Activated naive CD4-positive, alpha-beta T cell treated with anti-CD3 and anti-CD28 coated beads, Interleukin-2, amount 50 U/mL, for 72 hours (primary cell): Measurements from ENCODE around the gene PRPF8. TPM values are rescaled to one million over a fixed set of nuclear protein-coding genes. Genes with fewer than 3 reads are reported as not detected.

Experiments used
- ATAC-seq, 2 donors: fragments of 150-1000 bp; cut with Tn5 transposase; 2 replicates each; pipeline ENCODE4 v1.10.0; 2021; ENCODE audit warnings: mild to moderate bottlenecking in 2 of 2, moderate library complexity in 2 of 2
- DNase-seq, 2 donors: peaks; one replicate each; pipeline ENCODE4 v3.0.0; 2021 to 2022; ENCODE audit warnings: low spot score in 2 of 2
- H3K27ac Mint-ChIP-seq, 2 donors: one replicate each; pipeline ENCODE4 v1.8.0; 2022; ENCODE audit warnings: mild to moderate bottlenecking in 2 of 2, mixed read lengths in 2 of 2
- H3K36me3 Mint-ChIP-seq, 2 donors: one replicate each; pipeline ENCODE4 v1.8.0; 2022; ENCODE audit warnings: mixed read lengths in 2 of 2
- H3K9me3 Mint-ChIP-seq, 2 donors: one replicate each; pipeline ENCODE4 v1.8.0; 2022; ENCODE audit warnings: mixed read lengths in 2 of 2
- total RNA-seq, 2 donors: library from RNA; stranded (reverse); gene quantifications; one replicate each; pipeline ENCODE4 v1.2.3, GENCODE V29; 2022

PRPF8 gene
- total RNA-seq, 2 donors from 2014 or later = 414 to 433 TPM

DNA sequence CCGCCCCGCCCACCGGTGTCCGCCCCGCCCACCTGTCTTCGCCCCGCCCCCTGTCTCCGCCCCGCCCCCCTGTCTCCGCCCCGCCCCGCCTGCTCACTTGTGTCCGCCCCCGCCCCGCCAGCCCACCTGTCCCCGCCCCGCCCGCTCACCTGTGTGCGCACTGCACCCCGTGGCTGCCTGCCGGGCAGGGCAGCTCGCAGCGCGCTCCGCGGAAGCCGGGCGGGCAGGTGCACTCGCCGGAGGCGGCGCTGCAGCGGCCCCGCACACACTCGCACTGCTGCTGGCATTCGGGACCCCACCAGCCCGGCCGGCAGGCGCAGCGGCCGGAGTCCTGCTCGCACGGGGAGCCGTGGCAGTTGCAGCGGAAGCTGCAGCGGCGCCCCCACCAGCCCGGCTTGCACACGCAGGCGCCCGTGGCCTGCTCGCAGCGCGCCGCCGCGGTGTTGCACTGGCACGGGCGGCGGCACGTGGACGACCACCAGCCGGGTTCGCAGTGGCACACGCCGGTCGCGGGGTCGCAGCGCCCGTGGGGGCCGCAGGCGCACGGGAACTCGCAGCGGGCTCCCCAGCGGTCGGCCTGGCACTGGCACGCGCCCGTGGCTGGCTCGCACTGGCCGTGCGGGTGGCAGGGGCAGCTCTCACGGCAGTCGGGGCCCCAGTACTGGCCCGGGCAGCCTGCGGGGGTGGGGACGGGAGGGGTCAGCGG is 41.2 kb downstream of the PRPF8 start:
- peak; percentile 27 to 42 for ATAC-seq
- H3K36me3 Mint-ChIP-seq = no peaks in the 10 kb centered on the region
- peak overlapping the region in 1 of 2 donors; percentile 91 for H3K27ac Mint-ChIP-seq
- peak in 1 of 2 donors; percentile 35 for DNase-seq
- no peaks in the 10 kb centered on the region for H3K9me3 Mint-ChIP-seq

DNA sequence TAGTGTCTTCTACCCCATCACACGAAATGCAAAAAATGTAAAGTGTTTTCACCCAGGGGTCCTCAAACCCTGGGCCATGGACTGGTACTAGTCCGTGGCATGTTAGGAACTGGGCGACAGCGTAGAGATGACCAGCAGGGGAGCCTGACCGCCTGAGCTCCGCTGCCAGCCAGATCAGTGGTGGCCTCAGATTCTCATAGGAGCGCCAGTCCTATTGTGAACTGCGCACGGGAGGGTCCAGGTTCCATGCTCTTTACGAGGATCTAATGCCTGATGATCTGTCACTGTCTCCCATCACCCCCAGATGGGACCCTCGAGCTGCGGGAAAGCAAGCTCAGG is 43.6 kb downstream of the PRPF8 start:
- DNase-seq (no peak), ATAC-seq (no peak)
- H3K27ac Mint-ChIP-seq = no peak overlapping the region
- H3K9me3 Mint-ChIP-seq = no peaks in the 10 kb centered on the region
- H3K36me3 Mint-ChIP-seq = no peaks in the 10 kb centered on the region

GRCh38 chr17:1640329-1641064 is 44.2 kb downstream of the PRPF8 start:
- DNase-seq (no peak), ATAC-seq (no peak)
- H3K36me3 Mint-ChIP-seq = no peaks in the 10 kb centered on the region
- H3K27ac Mint-ChIP-seq = no peak overlapping the region
- no peaks in the 10 kb centered on the region for H3K9me3 Mint-ChIP-seq

DNA sequence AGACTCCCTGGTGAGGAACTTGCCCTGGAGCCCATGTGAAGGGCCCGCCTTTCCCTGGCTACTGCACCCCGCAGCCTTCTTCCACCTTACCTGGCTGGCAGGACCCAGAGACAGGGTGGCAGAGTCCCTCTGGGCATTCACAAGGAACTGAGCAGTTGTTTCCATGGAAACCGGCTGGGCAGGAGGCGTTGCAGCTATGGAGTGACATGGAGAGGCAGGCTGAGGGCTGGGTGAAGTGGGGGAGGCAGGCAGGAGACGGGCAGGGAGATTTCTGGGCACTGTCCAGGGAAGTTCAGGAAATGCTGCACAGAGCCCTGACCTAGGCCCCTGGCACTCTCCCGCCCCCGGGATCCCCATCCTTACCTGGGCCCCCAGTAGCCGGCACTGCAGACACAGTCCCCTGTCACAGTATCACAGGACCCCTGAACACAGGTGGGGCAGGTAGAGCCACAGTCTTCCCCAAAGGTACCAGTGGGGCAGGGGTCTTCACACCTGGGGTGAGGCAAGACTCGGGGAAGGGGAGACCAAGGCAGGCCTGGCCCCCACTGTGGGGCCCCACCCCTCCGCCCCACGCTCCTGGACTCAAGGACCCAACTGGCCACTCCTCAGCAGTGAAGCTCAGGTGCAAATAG is 45.0 kb downstream of the PRPF8 start:
- Mint-ChIP-seq H3K27ac (peak overlapping the region in 1 of 2 donors; percentile 34), H3K36me3 (no peaks in the 10 kb centered on the region), H3K9me3 (no peaks in the 10 kb centered on the region)
- DNase-seq (no peak), ATAC-seq (no peak)

DNA sequence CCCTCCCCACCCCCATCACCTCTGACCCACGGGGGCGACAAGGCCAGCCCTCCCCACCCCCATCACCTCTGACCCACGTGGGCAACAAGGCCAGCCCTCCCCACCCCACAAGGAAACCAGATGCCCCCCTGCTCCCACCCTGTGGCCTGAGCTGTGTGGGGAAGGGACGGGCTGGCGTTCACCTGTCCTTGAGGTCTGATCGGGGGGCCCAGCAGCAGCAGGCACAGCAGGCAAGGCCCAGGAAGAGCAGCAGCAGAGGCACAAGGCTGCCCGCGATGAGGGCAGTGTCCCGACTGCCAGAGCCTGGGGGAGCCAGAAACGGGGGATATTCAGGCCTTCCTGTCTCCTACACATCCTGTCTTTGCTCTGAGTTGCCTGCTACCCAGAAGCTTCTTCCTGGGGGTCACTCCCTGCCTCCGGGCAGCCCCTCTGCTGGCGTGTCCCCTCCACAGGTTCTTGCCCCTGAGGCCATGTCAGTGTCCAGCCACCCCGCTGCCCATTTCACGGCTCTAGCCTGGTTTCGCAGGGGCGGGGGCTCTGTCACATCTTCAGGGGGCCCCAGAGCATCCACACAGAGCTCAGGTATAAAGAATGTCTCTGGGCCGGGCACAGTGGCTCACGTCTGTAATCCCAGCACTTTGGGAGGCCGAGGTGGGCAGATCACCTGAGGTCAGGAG is 45.9 kb downstream of the PRPF8 start:
- DNase-seq = no peak
- no peaks in the 10 kb centered on the region for H3K36me3 Mint-ChIP-seq
- peak overlapping the region in 1 of 2 donors; percentile 34 for H3K27ac Mint-ChIP-seq
- no peaks in the 10 kb centered on the region for H3K9me3 Mint-ChIP-seq
- ATAC-seq = no peak

DNA sequence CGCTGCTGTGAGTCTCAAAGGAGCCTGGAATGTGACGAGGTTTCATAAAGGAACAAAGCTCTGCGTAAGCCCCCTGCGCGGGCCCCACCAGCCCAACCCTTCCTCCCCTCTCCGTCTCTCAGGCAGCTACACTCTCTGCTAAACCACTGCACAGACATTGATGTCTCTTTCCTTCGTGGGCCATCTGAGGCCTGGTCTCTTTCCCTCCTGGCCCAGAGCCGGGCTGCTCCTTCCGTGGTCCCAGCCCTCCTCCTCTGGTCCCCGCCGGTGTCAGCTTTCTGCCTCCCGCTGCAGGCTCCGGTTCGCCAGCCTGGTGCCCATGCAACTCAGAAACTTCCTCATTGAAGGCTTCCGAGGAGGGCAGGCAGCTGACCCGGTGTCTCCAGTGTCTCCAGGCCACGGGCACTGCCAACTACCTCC is 46.5 kb downstream of the PRPF8 start:
- no peak for DNase-seq
- ATAC-seq = no peak
- H3K36me3 Mint-ChIP-seq = no peaks in the 10 kb centered on the region
- no peaks in the 10 kb centered on the region for H3K9me3 Mint-ChIP-seq
- peak overlapping the region in 1 of 2 donors; percentile 19 for H3K27ac Mint-ChIP-seq

- Mint-ChIP-seq H3K9me3 (no peaks in the 10 kb centered on the region), H3K27ac (no peak overlapping the region), H3K36me3 (no peaks in the 10 kb centered on the region)
- ATAC-seq = no peak
- no peak for DNase-seq
These were observed 47.9 kb downstream of the PRPF8 start for GRCh38 chr17:1636732-1637285.

GRCh38 chr17:1635675-1636465 is 48.8 kb downstream of the PRPF8 start:
- Mint-ChIP-seq H3K27ac (no peak overlapping the region), H3K9me3 (no peaks in the 10 kb centered on the region), H3K36me3 (no peaks in the 10 kb centered on the region)
- DNase-seq (no peak), ATAC-seq (no peak)

DNA sequence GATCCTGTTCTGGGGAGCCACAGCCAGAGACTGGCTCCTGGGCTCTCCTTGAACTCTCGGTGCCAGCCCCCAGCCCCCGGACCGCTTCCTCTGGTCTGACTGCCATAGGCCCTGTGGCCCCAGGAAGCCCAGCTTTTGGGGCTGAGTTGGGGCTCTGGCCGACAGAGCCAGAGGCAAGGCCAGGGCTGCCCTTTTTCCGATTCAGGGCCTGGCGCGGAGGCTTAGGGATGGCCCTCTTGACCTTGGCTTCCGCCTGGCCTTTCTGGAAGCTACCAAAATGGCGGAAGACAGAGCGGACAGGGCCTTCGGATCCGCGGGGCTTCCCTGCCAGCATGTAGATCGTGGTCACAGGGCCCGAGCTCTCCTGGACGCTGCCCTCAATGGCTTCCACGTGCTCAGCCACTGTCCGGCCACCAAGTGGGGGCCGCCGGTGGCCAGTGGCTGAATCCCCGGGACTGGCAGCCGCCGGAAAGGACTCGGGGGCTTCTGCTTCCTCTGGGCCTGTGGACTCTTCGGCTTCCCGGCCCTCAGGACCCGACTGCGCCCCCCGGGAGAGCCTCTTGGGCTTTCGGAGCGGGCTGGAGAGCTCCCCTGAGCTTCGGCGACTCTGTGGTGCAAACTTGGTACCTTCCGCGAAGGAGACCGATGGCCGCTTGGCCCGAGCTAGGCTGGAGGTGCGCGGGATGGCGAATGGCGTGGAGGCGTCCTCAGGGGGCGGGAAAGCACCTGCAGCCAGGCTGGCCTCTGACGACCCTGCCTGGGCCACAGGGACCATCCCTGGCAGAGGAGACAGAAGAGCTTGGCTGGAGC is 49.6 kb downstream of the PRPF8 start:
- no peaks in the 10 kb centered on the region for H3K9me3 Mint-ChIP-seq
- no peaks in the 10 kb centered on the region for H3K36me3 Mint-ChIP-seq
- DNase-seq (no peak), ATAC-seq (no peak)
- H3K27ac Mint-ChIP-seq = no peak overlapping the region

DNA sequence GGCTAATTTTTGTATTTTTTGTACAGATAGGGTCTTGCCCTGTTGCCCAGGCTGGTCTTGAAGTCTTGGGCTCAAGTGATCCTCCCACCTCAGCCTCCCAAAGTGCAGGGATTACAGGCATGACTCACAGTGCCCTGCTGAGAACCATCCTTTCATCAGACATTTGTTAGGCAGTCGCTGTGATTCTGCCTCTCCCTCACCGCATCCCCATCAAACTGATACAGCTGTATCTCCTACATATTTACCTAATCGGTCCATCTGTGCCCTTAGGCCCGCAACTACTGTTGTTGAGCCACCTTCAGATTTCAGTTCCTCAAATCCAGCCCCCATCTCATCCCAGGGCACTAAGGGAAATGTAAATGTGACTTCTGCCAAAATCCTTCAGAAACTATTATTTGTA is 54.0 kb downstream of the PRPF8 start:
- Mint-ChIP-seq H3K9me3 (no peaks in the 10 kb centered on the region), H3K27ac (peak overlapping the region in 1 of 2 donors; percentile 61), H3K36me3 (no peaks in the 10 kb centered on the region)
- DNase-seq (no peak), ATAC-seq (no peak)

DNA sequence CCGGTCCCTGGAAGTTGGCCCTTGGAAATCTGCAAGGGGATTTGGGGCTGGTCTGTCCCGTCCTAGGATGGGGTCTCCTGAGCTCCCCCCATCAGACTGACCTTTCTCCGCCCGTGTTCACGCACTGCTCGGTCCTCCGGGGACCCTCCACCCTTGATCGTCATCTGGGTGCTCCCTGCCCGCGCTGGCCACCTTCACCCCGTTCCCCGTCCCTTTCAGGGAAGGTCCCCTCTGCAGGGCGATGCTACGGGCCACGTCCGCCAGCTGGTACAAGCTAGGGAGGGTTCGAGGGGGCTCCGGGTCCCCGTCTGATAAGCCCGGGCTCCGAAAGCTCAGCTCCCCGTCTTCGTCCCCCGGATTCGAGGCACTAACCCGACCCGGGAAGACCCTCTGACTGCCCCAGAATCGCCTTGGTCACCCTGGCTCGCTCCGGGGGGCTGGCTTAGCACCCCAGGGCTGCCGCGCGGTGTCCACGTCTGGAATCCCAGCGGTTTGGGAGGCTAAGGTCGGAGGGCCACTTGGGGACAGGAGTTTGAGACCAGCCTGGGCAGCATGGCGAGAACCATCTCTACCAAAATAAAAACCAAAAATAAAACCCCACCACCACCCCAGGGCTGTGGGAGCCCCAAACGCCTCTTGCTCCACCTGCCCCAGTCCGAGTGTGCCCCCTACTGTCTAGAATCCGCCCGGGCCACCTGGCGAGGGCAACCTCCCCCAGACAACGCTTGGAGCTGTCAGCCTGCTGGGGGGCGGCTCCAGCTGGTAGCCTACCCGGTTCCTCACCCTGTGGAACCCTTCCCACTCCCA is 55.0 kb downstream of the PRPF8 start:
- Mint-ChIP-seq H3K9me3 (no peaks in the 10 kb centered on the region), H3K27ac (peak overlapping the region in 1 of 2 donors; percentile 61), H3K36me3 (no peaks in the 10 kb centered on the region)
- DNase-seq (peak in 1 of 2 donors; percentile 86), ATAC-seq (peak; percentile 17 to 53)

GRCh38 chr17:1628856-1629503 is 55.7 kb downstream of the PRPF8 start:
- H3K27ac Mint-ChIP-seq = peak overlapping the region; percentile 84 to 96
- ATAC-seq (peak; percentile 80 to 87), DNase-seq (peak; percentile 77 to 84)
- H3K9me3 Mint-ChIP-seq = no peaks in the 10 kb centered on the region
- H3K36me3 Mint-ChIP-seq = no peaks in the 10 kb centered on the region

GRCh38 chr17:1627982-1628855 is 56.4 kb downstream of the PRPF8 start, which contains the start of gene SLC43A2:
Gene SLC43A2, minus strand, starts transcription at chr17:1628834. Its CDS starts 960 bp downstream, at chr17:1627874.
- Mint-ChIP-seq H3K36me3 (no peaks in the 10 kb centered on the region), H3K27ac (peak within 1 kb of the TSS; percentile 84 to 96), H3K9me3 (no peaks in the 10 kb centered on the region)
- DNase-seq (peak; percentile 76 to 77), ATAC-seq (peak; percentile 81 to 85)
